ENCODE data around the gene SLC2A13. TPM values are rescaled to one million over a fixed set of nuclear protein-coding genes. Genes with fewer than 3 reads are reported as not detected.
"Not testable (repeated sequence)": the region's sequence is repeated elsewhere in the genome, so short reads cannot be mapped to it uniquely, and the experiment has no call there.

The SLC2A13 gene
- total RNA-seq, 1 donor from 2014 or later, result 12.0 TPM

- DNase-seq, result no peak
Observed at GRCh38 chr12:39923364-39923763, 182.5 kb downstream of the SLC2A13 start.

GRCh38 chr12:39922598-39922997 is 183.3 kb downstream of the SLC2A13 start:
- DNase-seq, result not testable (repeated sequence)

GRCh38 chr12:39920647-39921046 is 185.2 kb downstream of the SLC2A13 start:
- no peak for DNase-seq

- no peak for DNase-seq
Observed at GRCh38 chr12:39920222-39920621, 185.7 kb downstream of the SLC2A13 start.

GRCh38 chr12:39919790-39920189 is 186.1 kb downstream of the SLC2A13 start:
- no peak for DNase-seq

GRCh38 chr12:39915249-39915648 is 190.6 kb downstream of the SLC2A13 start:
- DNase-seq, result no peak

GRCh38 chr12:39912211-39912980 is 193.5 kb downstream of the SLC2A13 start:
- no peak for DNase-seq

GRCh38 chr12:39906237-39906636 is 199.6 kb downstream of the SLC2A13 start:
- DNase-seq, result no peak

GRCh38 chr12:39905152-39905551 is 200.7 kb downstream of the SLC2A13 start:
- peak; percentile 56 for DNase-seq

- DNase-seq, result no peak
Observed at GRCh38 chr12:39902821-39903220, 203.1 kb downstream of the SLC2A13 start.

GRCh38 chr12:39897315-39897714 is 208.6 kb downstream of the SLC2A13 start:
- no peak for DNase-seq

GRCh38 chr12:39893388-39893787 is 212.5 kb downstream of the SLC2A13 start:
- DNase-seq, result not testable (repeated sequence)

- DNase-seq, result peak; percentile 5
Observed at GRCh38 chr12:39892146-39892545, 213.7 kb downstream of the SLC2A13 start.

GRCh38 chr12:39887856-39888255 is 218.0 kb downstream of the SLC2A13 start:
- DNase-seq, result no peak

GRCh38 chr12:39886106-39886505 is 219.8 kb downstream of the SLC2A13 start:
- DNase-seq, result no peak

GRCh38 chr12:39884616-39885125 is 221.2 kb downstream of the SLC2A13 start:
- no peak for DNase-seq

- DNase-seq, result no peak
Observed at GRCh38 chr12:39883411-39883810, 222.5 kb downstream of the SLC2A13 start.

- DNase-seq, result no peak
Observed at GRCh38 chr12:39878753-39879152, 227.1 kb downstream of the SLC2A13 start.

- no peak for DNase-seq
Observed at GRCh38 chr12:39875721-39876120, 230.2 kb downstream of the SLC2A13 start.

- DNase-seq, result no peak
Observed at GRCh38 chr12:39874785-39875184, 231.1 kb downstream of the SLC2A13 start.

- no peak for DNase-seq
Observed at GRCh38 chr12:39873065-39873464, 232.8 kb downstream of the SLC2A13 start.

GRCh38 chr12:39872425-39872824 is 233.5 kb downstream of the SLC2A13 start:
- DNase-seq, result no peak

- no peak for DNase-seq
Observed at GRCh38 chr12:39868328-39868725, 237.6 kb downstream of the SLC2A13 start.

GRCh38 chr12:39867631-39868327 is 238.1 kb downstream of the SLC2A13 start:
- DNase-seq, result no peak

All from tongue (tissue), 2 donors.